Stomach (tissue), 4 donors: Measurements from ENCODE around the gene NQO2.
"Not testable (repeated sequence)": the region's sequence is repeated elsewhere in the genome, so short reads cannot be mapped to it uniquely, and the experiment has no call there.

Source experiments
- CTCF ChIP-seq, 7 experiments: fragments of 450-650 bp in 4 of 7; fragments of 200-600 bp in 3 of 7; sonication (generic) in 3 of 7; IDR thresholded peaks; one replicate each; pipeline ENCODE4 v1.5.1; 2016 to 2019; ENCODE audit warnings: antibody characterized with exemption in 7 of 7, control low read depth in 2 of 7, mild to moderate bottlenecking in 1 of 7
- POLR2A ChIP-seq, 4 donors: fragments of 450-650 bp; IDR thresholded peaks; one replicate each; pipeline ENCODE4 v1.6.1; 2016; ENCODE audit warnings: antibody characterized with exemption in 4 of 4, control low read depth in 2 of 4, mild to moderate bottlenecking in 1 of 4, moderate library complexity in 1 of 4
- POLR2AphosphoS5 ChIP-seq, 3 donors: sonication (generic); formaldehyde crosslinking; IDR thresholded peaks; one replicate each; pipeline ENCODE4 v1.6.1; 2016; ENCODE audit warnings: antibody characterized with exemption in 3 of 3

GRCh38 chr6:2972685-2973084 is 27.0 kb upstream of the NQO2 start:
- TF ChIP-seq POLR2A, POLR2AphosphoS5, CTCF (IDR thresholded peaks at IDR 0.05): not testable (repeated sequence)
